GM18502 (cell line): ENCODE measurements around the gene FGGY.
A peak's percentile ranks its signal among the peaks of the same experiment; 100 is the strongest.

Experiments
- ATAC-seq: cut with Tn5 transposase; IDR thresholded peaks from one replicate; pipeline ENCODE4 v1.9.1; 2021; ENCODE audit warnings: mild to moderate bottlenecking; ENCODE audit not compliant: unreplicated experiment, poor library complexity

FGGY gene

GRCh38 chr1:59375321-59376220 lies 78.7 kb downstream of the FGGY start:
- ATAC-seq, result no peak

GRCh38 chr1:59377350-59377904 lies 80.5 kb downstream of the FGGY start:
- no peak for ATAC-seq

DNA sequence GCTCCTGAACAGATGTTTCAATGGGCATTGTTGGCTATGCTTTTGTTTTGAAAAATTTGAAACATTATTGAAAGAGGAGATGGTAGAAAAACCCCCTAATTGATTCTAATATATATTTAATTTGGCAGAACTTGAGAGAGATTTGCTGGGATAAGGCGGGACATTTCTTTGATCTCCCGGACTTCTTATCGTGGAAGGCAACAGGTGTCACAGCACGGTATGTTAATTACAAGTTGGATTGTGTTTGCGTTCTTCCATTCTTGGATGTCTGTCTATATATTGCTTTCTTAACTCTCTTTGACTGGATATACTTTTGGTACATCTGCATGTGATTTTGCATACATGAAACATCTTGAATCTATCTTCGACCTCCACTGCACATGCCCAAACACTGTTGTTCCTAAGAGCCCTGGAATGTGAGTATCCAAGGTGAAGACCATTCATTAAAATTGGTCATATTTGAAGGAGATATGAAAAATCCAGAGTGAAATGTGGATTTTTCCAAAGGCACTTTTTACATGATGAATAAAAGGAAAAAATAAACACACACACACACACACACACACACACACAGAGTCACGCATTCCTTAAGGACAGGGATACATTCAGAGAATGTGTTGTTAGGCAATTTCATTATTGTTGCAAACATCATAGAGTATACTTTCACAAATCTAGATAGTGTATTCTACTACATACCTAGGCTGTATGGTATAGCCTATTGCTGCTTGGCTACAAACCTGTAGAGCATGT lies 81.9 kb downstream of the FGGY start:
- no peak for ATAC-seq

GRCh38 chr1:59379371-59379728 lies 82.5 kb downstream of the FGGY start:
- no peak for ATAC-seq

DNA sequence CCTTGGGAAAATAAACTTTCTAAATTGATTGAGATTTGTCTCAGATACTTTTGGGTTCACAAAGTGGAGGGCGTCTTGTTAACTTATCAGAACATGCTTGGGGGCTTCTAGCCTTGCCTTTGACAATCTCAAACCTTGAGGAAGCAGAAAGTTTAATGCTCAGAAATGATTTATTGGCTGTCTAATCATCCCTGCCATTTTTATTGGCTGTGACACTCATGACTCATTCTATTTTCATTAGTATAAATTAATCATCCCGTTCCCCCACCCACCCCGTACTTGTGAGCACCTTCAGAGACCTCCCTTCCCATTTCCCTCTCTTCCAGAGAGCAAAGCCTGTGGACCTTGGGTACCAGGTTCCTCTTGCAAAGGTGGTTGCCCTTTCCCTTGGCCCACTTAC lies 87.1 kb downstream of the FGGY start:
- ATAC-seq, result no peak

GRCh38 chr1:59384443-59384842 lies 87.5 kb downstream of the FGGY start:
- no peak for ATAC-seq

GRCh38 chr1:59388191-59388590 lies 91.3 kb downstream of the FGGY start:
- ATAC-seq, result no peak

GRCh38 chr1:59389847-59390246 lies 93.0 kb downstream of the FGGY start:
- no peak for ATAC-seq

DNA sequence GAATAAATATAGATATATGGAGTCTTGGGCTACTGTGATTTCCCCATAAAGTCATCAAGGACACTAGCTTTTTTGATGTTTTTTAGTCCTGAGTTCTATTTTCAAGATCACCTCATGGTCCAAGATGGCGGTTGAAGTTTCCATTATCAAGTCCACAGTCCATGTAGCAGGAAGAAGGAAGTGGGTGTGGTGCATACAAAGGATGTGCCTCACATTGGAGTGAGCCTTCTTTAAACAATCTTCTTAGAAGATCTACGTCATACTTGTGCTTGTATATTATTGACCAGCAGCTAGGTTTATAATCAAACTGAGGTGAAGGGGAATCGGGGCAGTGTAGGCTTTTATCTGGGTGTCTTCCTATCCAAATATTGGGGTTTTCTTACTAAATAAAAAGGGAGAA lies 93.4 kb downstream of the FGGY start:
- no peak for ATAC-seq

DNA sequence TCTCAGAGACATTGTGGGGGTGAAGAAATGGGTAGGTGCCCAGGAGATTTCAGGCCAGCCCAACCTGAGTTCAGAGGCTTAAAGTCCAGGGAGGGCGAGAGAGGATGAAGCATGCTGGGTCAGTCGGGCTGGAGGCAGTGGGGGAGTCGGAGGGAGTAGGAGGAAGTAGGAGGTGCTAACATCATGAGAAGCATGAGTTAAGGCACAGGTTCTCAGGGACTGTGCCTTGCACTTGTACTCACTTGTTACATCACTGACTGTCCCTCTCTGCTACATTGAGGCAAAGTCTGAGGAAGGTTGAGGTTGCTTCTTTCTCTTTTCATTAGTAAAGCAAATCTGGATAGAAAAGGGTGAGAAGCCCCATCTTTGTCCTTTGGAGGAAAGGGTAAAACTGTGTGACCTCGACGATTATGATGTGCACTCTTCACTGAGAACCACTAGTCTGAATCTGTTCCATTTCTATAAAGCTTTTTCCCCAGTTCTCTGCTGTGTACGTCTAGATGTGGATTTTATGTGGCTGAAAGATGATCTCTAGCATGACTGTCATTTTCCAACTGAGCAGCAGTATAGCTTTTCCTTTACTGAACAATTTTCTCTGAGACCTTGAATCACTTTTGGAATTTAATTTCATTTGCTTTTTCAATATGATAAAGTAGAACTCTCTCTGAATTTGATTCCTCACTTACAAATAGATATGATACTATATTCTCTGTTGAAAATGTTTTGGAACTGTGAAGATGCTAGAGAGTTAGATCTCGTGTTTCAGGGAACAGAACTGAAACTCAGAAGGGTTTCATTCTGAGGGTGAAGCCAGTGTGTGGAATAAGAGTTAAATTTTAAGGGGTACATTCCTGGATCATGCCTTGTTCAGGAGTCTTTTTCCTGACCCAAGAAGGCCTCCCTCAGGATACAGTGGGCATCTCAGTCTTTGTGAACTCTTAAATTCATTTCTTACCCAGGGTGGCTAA lies 94.6 kb downstream of the FGGY start:
- ATAC-seq, result peak; percentile 46

DNA sequence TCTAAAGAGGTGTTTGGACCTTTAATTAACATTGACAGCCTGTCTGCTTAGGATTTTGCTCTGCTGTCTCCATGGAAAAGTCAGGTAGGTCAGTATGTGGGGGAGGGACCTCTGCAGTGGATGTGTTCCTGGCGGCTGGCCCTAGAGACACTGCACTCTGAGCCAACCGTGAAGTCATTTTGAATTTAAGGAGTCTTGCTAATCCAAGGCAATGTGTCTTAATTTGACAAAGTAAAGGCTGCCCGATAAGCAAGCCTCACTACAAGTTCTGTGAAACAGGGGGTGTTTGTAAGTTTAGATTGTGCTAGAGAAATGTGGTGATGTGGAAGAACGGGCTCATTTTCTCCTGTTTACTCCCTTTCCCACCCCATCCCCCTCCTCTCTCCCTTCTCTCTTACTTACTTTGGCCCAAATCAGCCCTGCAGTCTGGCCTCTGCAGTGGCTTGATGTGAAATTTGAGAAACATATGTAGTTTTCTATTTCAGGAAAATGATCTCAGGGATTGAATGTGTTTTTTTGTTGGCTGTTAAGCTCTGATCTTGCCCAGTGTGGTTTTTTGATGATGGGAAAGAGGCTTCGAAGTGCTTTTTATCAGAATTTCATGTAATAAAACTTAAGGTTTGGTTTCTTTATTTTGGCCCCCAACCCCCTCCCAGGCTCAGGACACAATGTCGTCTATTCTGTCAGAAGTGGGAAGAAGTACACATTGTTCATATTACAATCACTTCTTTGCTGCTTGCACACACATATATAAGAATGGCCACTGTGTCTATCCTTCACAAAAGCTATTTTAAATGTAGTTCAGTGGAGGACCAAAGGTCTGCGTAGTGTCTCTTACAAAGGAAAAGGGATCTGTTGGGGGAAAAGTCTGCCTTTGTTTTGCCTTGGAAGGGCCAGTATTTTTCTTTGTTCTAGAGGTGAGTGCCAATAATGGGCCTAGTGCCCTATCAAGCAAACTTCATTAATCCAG lies 96.6 kb downstream of the FGGY start:
- no peak for ATAC-seq

DNA sequence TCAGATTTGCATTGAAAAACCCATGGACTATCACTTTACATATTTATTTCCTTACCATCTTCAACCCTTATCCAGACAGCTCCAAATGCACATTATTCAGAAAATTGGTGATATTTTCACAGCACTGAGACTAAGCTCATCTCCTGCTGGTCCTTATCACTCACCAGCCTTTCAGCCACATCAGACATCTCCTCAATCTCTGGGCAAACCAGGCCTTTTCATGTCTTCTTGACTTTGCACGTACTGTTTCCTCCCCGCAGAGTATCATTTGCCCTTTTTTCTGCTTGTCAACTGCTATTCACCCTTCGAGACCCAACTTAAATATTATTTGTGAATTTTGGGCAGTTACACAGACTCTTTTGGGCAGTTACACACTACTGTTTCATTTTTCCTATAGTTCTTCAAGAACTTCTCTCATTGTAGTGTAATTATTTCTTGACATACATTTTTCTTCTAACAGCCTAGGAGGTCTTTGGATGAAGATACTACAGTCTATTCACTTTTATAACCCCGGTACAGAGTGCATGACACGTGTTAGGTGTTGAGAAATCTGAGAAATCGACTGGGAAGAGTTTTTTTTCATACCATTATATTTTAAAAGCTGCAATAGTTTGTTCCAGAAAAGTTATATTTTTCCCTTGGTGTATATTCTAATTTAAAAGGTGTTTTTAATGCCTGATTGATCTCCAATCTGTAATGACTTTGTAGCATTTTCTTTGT lies 98.0 kb downstream of the FGGY start:
- no peak for ATAC-seq

GRCh38 chr1:59396387-59396786 lies 99.5 kb downstream of the FGGY start:
- no peak for ATAC-seq

- ATAC-seq, result no peak
These were observed 100.4 kb downstream of the FGGY start for GRCh38 chr1:59397139-59397858.

DNA sequence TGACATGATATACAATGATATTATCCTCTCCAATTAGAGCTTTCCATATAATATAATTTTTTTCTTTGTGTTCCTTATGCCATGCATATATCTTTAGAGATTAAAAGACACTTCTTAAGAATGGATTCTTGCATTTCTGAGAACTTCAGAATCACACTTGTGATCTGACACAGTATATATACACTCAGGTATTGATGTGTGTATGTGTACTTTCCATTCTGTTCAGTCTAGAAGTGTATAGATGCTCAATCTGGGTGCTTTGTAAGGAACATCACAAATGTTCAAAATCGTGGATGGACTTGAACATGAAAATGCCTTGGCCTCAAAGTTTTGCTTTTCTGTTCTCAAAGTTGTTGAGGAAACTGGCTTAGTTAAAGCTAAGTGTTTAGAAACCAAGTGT lies 102.7 kb downstream of the FGGY start:
- ATAC-seq, result no peak

DNA sequence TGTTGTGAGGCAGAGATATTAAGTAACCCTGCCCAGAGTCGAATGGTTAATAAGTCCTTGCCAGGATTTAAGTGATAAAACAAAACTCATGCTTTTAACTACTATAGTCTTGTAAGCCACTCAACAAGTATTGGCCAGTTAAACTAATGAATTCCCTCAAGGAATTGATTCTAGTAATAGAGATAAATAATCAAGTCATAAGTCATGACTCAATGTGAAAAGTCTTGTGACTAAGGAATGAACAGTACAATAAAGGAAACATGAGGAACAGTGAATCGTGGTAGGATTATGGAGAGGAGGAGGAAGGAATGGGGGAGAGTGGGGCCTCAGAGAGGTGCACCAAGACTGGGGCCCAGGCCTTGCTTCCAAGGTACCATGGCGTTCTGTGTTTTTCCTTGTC lies 104.7 kb downstream of the FGGY start:
- ATAC-seq, result no peak

GRCh38 chr1:59404796-59405195 lies 107.9 kb downstream of the FGGY start:
- ATAC-seq, result no peak
